GM10847 (cell line): ENCODE measurements around the gene CBX2.

Experiments used
- POLR2A ChIP-seq: IDR thresholded peaks from 2 replicates; pipeline ENCODE4 v1.6.1; 2011; ENCODE audit not compliant: insufficient read length; ENCODE audit errors: extremely low read depth

The CBX2 gene

DNA sequence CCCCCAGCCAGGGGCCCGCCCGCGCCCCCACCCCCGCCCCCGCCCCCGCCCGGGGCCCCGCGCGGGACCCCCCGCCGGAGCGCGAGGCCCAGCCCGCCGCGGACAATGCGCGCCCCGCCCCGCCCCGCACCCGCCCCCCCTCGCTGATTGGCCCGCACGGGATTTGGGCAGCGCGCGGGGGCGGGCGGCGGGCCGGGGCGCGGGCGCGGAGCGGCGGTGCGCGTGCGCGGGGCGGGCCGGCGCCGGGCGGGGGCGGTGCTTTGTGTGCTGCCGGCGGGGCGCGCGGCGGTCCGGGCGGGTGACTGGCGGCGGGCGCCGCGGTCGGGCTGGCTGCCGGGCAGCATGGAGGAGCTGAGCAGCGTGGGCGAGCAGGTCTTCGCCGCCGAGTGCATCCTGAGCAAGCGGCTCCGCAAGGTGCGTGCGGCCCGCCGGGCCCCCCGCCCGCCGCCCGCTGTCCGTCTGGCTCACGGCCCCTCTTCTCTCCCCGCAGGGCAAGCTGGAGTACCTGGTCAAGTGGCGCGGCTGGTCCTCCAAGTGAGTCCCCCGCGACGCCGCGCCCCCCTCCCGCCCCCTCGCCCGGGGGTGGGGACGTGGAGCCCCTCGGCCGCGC, at the start of gene CBX2:
Gene CBX2, plus strand, starts transcription at position 255 of the 610 bp plus-strand sequence. Its CDS starts 88 bp downstream, at position 343.
- TF ChIP-seq POLR2A = no peak

- no peak for TF ChIP-seq POLR2A
Measured at GRCh38 chr17:79728169-79728907, 49.6 kb upstream of the CBX2 start.

DNA sequence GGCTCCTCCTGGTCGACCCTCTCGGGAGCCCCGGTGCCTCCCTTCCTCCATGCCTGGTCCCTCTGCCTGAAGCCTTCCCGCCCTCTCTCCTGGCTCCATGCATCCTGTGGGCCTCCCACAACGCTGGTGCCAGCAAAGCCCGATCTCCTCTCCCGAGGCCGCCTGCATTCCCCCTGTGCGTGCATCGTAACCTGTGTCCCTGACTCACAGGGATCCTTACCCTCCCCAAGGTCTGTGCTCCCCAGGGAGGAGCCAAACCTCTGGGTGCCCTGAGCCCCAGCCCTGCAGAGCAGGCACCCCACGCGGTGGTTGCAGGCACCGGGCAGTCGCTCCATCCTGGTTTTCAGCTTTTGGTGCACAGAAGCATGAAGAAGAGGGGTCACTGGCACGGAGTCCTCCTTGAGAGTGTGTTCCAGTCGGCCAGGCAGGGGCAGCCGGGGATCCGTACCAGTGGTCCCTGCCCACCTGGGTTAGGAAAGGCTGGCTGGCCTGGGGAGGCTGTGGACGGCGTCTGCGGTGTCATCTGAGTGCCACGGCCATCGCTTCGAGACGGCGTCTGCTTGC, 49.0 kb upstream of the CBX2 start:
- TF ChIP-seq POLR2A = no peak

DNA sequence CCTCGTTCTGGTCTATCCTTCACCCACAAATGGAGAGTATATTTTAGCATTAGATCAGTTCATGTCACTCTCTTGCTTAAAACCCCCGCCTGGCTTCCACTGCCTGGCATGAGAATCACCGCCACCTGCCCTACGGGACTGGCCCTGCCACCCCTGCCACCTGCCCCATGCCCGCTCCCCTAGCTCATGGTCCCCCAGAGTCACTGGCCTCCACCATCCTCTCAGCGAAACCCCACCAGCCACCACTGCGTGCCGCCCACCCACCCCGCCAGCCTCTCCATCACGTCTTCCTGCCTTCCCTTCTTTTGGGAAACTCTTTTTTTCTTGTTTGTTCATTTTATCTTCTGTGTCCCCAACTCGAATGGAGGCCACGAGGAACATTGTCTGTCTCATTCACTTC, 48.2 kb upstream of the CBX2 start:
- TF ChIP-seq POLR2A = no peak

DNA sequence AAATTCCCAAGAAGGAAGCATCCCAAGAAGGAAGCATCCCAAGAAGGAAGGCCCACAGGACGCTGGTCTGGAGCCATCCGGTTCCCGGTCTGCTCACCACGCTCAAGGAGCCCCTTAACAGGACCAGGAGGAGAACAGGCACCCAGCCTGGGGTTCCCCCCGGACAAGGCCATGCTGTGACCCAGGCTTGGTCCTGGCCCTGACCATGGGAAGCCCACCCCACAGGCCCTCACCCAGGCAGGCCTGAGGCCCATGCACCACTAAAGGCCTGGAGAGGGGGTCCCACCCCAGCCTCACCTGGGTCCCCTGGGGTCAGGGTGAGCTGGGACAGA, 47.5 kb upstream of the CBX2 start:
- no peak for TF ChIP-seq POLR2A

DNA sequence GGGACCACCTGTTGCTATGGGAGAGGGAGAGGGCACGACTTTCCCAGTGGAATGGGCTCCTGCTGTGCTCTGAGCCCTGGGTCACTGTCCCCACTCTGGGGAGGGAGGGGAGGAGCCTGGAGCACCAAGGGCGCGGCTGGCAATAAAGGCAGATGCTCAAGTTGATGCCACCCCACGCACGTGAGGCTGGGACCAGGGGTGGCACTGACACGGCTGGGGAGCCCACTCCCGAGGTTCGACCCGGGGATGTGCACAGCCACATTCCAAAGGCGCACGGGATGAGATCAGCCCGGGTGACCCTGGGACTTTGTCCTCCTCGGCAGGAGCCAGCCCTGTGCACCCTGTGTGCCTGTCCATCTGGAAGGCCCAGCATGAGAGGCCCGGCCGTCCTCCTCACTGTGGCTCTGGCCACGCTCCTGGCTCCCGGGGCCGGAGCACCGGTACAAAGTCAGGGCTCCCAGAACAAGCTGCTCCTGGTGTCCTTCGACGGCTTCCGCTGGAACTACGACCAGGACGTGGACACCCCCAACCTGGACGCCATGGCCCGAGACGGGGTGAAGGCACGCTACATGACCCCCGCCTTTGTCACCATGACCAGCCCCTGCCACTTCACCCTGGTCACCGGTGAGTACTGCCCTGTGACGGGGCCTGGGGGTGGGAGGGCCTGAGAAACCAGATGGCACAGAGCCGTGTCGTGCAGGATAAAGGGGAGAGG, 47.0 kb upstream of the CBX2 start, which contains the start of gene ENPP7:
Gene ENPP7, plus strand, starts transcription at position 175 of the 715 bp plus-strand sequence. Its CDS starts 197 bp downstream, at position 372.
- TF ChIP-seq POLR2A = no peak

- TF ChIP-seq POLR2A = no peak
Measured at GRCh38 chr17:79732254-79732653, 45.7 kb upstream of the CBX2 start.

- TF ChIP-seq POLR2A = no peak
Measured at GRCh38 chr17:79732804-79733691, 44.9 kb upstream of the CBX2 start.

GRCh38 chr17:79733692-79734070, 44.3 kb upstream of the CBX2 start:
- no peak for TF ChIP-seq POLR2A

GRCh38 chr17:79735096-79735495, 42.9 kb upstream of the CBX2 start:
- no peak for TF ChIP-seq POLR2A

DNA sequence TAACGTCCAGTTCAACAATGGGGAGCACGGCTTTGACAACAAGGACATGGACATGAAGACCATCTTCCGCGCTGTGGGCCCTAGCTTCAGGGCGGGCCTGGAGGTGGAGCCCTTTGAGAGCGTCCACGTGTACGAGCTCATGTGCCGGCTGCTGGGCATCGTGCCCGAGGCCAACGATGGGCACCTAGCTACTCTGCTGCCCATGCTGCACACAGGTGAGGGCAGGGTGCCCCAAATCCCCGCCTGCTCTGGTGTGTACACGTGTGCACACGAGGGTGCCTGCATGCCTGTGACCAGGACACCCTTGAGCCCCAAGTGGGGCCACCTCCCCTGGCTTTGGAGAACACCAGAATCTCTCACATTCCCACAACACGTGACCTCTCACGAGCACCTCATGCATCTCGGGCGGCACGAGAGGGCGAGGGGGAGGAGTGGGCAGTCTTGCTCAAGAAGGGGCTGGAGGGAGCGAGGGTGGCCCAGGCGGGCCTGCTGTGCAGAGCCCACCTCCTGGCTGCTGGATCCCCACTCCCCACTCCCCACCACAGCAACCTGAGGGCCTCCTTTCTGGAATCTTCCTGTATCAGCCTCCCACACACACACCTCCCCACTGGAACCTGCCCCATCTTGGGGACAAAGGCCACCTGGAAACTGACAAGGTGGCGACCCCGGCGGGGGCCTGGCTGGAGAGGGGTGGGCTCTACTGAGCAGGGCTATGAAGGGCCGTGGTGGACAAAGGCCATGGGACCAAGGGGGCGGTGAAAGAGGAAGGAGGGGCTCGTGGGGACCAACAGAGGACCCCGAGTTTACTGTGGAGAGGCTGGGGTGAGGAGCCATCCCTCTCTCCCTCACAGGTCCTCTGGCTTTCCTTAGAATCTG, 40.7 kb upstream of the CBX2 start:
- no peak for TF ChIP-seq POLR2A

- TF ChIP-seq POLR2A = no peak
Measured at GRCh38 chr17:79737922-79738578, 39.9 kb upstream of the CBX2 start.

GRCh38 chr17:79738643-79739042, 39.3 kb upstream of the CBX2 start:
- no peak for TF ChIP-seq POLR2A

- no peak for TF ChIP-seq POLR2A
Measured at GRCh38 chr17:79739148-79740062, 38.5 kb upstream of the CBX2 start.
